ENCODE results near the gene MIS18BP1.

The MIS18BP1 gene

DNA sequence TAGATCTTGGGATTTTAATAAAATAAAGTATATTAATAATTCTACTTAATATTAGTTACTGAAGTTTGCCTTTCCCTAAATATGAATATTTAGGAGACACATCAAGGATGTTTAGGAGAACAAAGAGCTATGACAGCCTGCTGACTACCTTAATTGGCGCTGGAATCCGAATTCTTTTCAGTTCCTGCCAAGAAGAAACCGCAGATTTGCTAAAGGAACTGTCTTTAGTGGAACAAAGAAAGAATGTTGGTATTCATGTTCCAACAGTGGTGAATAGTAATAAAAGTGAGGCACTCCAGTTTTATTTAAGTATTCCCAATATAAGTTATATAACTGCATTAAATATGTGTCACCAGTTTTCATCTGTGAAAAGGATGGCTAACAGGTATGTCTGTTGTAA, 54.5 kb downstream of the MIS18BP1 start:
- Histone ChIP-seq H3K4me3 (no peak overlapping the region), H3K9ac (no peak overlapping the region), H3K4me2 (no peak overlapping the region), H3K27ac (no peak overlapping the region), H3K27me3 (no peaks in the 10 kb centered on the region), H3K4me1 (no peaks in the 10 kb centered on the region), H3K36me3 (peaks cover 15 to 64% (median 38%) of the 10 kb centered on the region in 11 experiments; a peak in 19 of 22 replicates), H3K9me3 (replicated peaks in 1 of 11) (no peaks in the 10 kb centered on the region), H4K20me1 (0 out of 22 replicates have a peak, but pooled peaks cover 0 to 9% (median 0%) of the 10 kb centered on the region in 11 experiments)
- no peak for TF ChIP-seq Cebpa-rat (IDR thresholded peaks at IDR 0.05)

DNA sequence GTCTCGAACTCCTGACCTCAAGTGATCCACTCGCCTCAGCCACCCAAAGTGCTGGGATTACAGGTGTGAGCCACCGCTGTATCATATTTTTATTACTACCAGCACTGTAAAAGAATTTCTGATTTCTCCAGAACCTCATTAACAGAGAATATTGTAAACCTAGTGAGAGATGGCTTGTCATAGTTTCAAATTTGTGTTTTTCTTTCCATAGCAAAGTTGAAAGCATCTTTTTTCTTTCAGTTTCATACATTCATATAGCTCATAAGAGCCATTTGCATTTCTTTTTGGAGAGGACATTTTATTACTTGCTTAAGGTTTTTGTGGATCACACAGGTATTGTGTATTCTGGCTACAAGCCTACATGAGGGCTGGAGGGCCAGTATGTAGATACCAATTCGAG, 58.0 kb downstream of the MIS18BP1 start:
- Histone ChIP-seq H3K27me3 (no peaks in the 10 kb centered on the region), H3K4me1 (peaks cover 0 to 7% (median 0%) of the 10 kb centered on the region in 10 experiments; a peak in 2 of 20 replicates), H3K9me3 (replicated peaks in 1 of 11) (no peaks in the 10 kb centered on the region), H3K27ac (no peak overlapping the region), H3K4me2 (no peak overlapping the region), H3K9ac (no peak overlapping the region), H4K20me1 (no peaks in the 10 kb centered on the region; a peak in 1 of 22 replicates), H3K4me3 (no peak overlapping the region), H3K36me3 (peaks cover 0 to 65% (median 35%) of the 10 kb centered on the region in 11 experiments; a peak in 17 of 22 replicates)
- TF ChIP-seq Cebpa-rat (IDR thresholded peaks at IDR 0.05), result no peak

- Histone ChIP-seq H3K27ac (no peak overlapping the region), H4K20me1 (no peaks in the 10 kb centered on the region), H3K36me3 (peaks cover 15 to 61% (median 36%) of the 10 kb centered on the region in 11 experiments; a peak in 21 of 22 replicates), H3K27me3 (no peaks in the 10 kb centered on the region), H3K4me1 (no peaks in the 10 kb centered on the region), H3K9ac (no peak overlapping the region), H3K4me2 (no peak overlapping the region), H3K9me3 (replicated peaks in 1 of 11) (no peaks in the 10 kb centered on the region), H3K4me3 (no peak overlapping the region)
- TF ChIP-seq Cebpa-rat (IDR thresholded peaks at IDR 0.05), result no peak
Observed at GRCh38 chr14:45185100-45185814, 67.7 kb downstream of the MIS18BP1 start.

DNA sequence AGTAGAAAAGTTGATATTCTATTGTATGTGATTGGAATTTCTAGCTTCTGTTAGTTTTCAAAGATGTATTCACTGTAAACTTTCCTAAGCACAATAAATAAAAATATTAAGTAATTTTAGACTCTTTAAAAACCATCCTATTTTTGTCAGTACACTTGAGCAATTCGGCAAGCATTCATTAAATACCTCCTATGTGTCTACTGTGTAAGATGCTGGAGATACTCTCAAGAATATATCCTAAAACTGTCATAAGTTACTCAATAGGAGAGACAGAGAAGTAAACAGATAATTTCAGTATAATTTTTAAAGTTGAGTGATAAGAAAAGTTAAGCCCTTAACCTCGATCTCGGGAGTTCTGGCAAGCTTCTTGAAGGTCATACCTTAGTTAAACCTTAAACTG, 71.2 kb downstream of the MIS18BP1 start:
- no peak for TF ChIP-seq Cebpa-rat (IDR thresholded peaks at IDR 0.05)
- Histone ChIP-seq H3K4me3 (no peak overlapping the region), H3K4me2 (no peak overlapping the region), H3K9me3 (replicated peaks in 1 of 11) (no peaks in the 10 kb centered on the region), H3K4me1 (no peaks in the 10 kb centered on the region), H3K36me3 (peaks cover 0 to 32% (median 11%) of the 10 kb centered on the region in 11 experiments; a peak in 14 of 22 replicates), H3K9ac (no peak overlapping the region), H4K20me1 (no peaks in the 10 kb centered on the region), H3K27ac (no peak overlapping the region), H3K27me3 (no peaks in the 10 kb centered on the region)

DNA sequence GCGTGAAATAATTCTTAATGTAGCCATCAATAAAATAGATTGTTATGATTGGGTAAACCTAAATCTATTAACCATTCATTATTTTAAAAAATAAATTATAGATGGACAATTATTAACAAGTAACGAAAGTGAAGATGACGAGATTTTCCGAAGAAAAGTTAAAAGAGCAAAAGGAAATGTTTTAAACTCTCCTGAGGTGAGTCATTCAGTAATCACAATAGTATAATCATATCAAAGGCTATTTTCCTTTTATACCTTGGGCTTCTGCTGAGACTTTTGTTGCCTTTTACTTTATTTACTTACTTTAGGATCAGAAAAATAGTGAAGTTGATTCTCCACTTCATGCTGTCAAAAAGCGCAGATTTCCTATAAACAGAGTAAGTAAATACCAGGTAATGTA, 71.7 kb downstream of the MIS18BP1 start:
- Histone ChIP-seq H3K27ac (no peak overlapping the region), H3K27me3 (no peaks in the 10 kb centered on the region), H3K4me3 (no peak overlapping the region), H3K4me2 (no peak overlapping the region), H3K36me3 (peaks cover 0 to 29% (median 11%) of the 10 kb centered on the region in 11 experiments; a peak in 12 of 22 replicates), H3K9ac (no peak overlapping the region), H3K4me1 (no peaks in the 10 kb centered on the region), H4K20me1 (no peaks in the 10 kb centered on the region), H3K9me3 (replicated peaks in 1 of 11) (no peaks in the 10 kb centered on the region)
- TF ChIP-seq Cebpa-rat (IDR thresholded peaks at IDR 0.05), result no peak

DNA sequence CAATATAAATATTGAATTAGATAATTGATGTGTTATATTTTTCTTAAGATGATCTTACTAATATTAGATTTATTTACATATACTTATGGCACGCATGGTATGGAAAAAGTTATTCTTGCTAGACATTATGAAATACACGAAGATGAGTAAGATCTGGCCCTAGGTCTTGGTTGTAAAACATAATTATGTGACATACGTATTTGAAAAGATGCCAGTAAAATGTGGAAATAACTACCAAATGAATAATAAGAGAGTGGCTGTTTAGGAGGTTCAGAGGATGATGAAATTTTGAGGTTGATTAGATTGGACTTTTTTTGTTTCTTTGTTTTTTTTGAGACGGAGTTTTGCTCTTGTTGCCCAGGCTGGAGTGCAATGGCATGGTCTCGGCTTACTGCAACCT, 75.9 kb downstream of the MIS18BP1 start:
- H3K27me3 ChIP-seq, result no peaks in the 10 kb centered on the region
- no peak overlapping the region for H3K4me2 ChIP-seq
- H3K36me3 ChIP-seq, result peaks cover 0 to 41% (median 12%) of the 10 kb centered on the region in 11 experiments; a peak in 14 of 22 replicates
- no peaks in the 10 kb centered on the region for H3K9me3 ChIP-seq (replicated peaks in 1 of 11)
- no peak overlapping the region for H3K9ac ChIP-seq
- H3K27ac ChIP-seq, result no peak overlapping the region
- no peak for TF ChIP-seq Cebpa-rat (IDR thresholded peaks at IDR 0.05)
- H3K4me3 ChIP-seq, result no peak overlapping the region
- H4K20me1 ChIP-seq, result no peaks in the 10 kb centered on the region
- no peaks in the 10 kb centered on the region for H3K4me1 ChIP-seq

GRCh38 chr14:45169906-45170305, 83.1 kb downstream of the MIS18BP1 start:
- H3K4me1 ChIP-seq, result no peaks in the 10 kb centered on the region
- H3K4me3 ChIP-seq, result no peak overlapping the region
- H3K27ac ChIP-seq, result no peak overlapping the region
- no peaks in the 10 kb centered on the region for H3K27me3 ChIP-seq
- H4K20me1 ChIP-seq, result no peaks in the 10 kb centered on the region
- no peak overlapping the region for H3K9ac ChIP-seq
- no peak overlapping the region for H3K4me2 ChIP-seq
- TF ChIP-seq Cebpa-rat (IDR thresholded peaks at IDR 0.05), result no peak
- H3K9me3 ChIP-seq (replicated peaks in 1 of 11), result no peaks in the 10 kb centered on the region
- H3K36me3 ChIP-seq, result peaks cover 13 to 82% (median 47%) of the 10 kb centered on the region in 11 experiments

DNA sequence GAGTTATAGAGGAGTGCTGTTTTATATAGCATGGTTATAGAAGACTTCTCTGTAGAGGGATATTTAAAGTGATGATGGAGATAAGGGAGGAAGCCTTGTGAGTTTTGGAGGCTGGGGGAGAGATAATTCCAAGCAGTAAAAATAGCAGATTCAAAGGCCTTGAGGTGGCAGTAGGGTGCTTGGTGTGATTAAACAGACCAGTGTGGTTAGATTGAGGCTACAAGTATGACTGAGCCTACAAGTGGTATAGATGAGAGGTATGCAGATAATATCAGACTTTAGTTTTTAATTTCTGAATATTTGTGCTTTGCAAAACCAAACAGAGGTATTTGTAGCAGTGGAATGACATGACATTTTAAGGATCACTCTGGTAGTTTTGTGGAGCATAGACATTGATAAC, 96.9 kb downstream of the MIS18BP1 start:
- H3K4me3 ChIP-seq, result no peak overlapping the region
- H4K20me1 ChIP-seq, result 0 out of 22 replicates have a peak, but pooled peaks cover 0 to 3% (median 0%) of the 10 kb centered on the region in 11 experiments
- TF ChIP-seq Cebpa-rat (IDR thresholded peaks at IDR 0.05), result no peak
- H3K27me3 ChIP-seq, result no peaks in the 10 kb centered on the region
- H3K4me2 ChIP-seq, result no peak overlapping the region
- no peak overlapping the region for H3K9ac ChIP-seq
- H3K27ac ChIP-seq, result no peak overlapping the region
- H3K9me3 ChIP-seq (replicated peaks in 1 of 11), result no peaks in the 10 kb centered on the region
- H3K4me1 ChIP-seq, result no peaks in the 10 kb centered on the region
- H3K36me3 ChIP-seq, result peaks cover 0 to 78% (median 27%) of the 10 kb centered on the region in 11 experiments; a peak in 17 of 22 replicates

Data from BLaER1 treated with 17β-estradiol and CSF1 and Interleukin-3, amounts not matched to agents 10 nM and 100 nM (cell line).